Left ventricle myocardium inferior (tissue), 1 donor: ENCODE results near the gene EPS8. TPM values are rescaled to one million over a fixed set of nuclear protein-coding genes. Genes with fewer than 3 reads are reported as not detected.
A peak's percentile ranks its signal among the peaks of the same experiment; 100 is the strongest.

ENCODE experiments used
- DNase-seq: peaks from one replicate; pipeline ENCODE4 v3.0.0-alpha.2; 2020
- H3K27ac ChIP-seq: fragments of 200-600 bp; replicated peaks from 2 replicates; pipeline ENCODE4 v1.8.0; 2021
- H3K27me3 ChIP-seq: fragments of 200-600 bp; 2 replicates; pipeline ENCODE4 v1.8.0; 2021; ENCODE audit warnings: low read depth
- H3K36me3 ChIP-seq: fragments of 200-600 bp; 2 replicates; pipeline ENCODE4 v1.8.0; 2021
- H3K4me1 ChIP-seq: fragments of 200-600 bp; 2 replicates; pipeline ENCODE4 v1.8.0; 2021
- H3K4me3 ChIP-seq: fragments of 200-600 bp; 2 replicates; pipeline ENCODE4 v1.8.0; 2021; ENCODE audit warnings: mild to moderate bottlenecking, moderate library complexity
- H3K9me3 ChIP-seq: fragments of 200-600 bp; replicated peaks from 2 replicates; pipeline ENCODE4 v1.8.0; 2021
- CTCF ChIP-seq: fragments of 200-600 bp; IDR thresholded peaks from 2 replicates; pipeline ENCODE4 v1.8.0; 2021; ENCODE audit warnings: antibody characterized with exemption, mild to moderate bottlenecking, borderline replicate concordance
- intact Hi-C: fragments of 100-400 bp; cut with micrococcal nuclease; formaldehyde crosslinking; loops from one replicate; pipeline ENCODE4 v1.11.0; 2022
- total RNA-seq: library from RNA; stranded (reverse); fragmentation: NEBNext Ultra II Directional; extraction: Animal tissue kit (Norgen Biotek cat#: 25700); gene quantifications from one replicate; pipeline ENCODE4 v1.2.1, GENCODE V29; 2021
- donor health status: DM: no; HTN: yes; CAD: no; lungs with severe emphysema.

The EPS8 gene
- total RNA-seq, 1 donor from 2014 or later: 18.9 TPM

GRCh38 chr12:15649347-15649746, 139.8 kb downstream of the EPS8 start:
- intact Hi-C loops: no loop called here
- Histone ChIP-seq H3K4me1 (no peaks in the 10 kb centered on the region), H3K27me3 (no peaks in the 10 kb centered on the region), H3K9me3 (no peaks in the 10 kb centered on the region), H3K27ac (no peak overlapping the region), H3K4me3 (no peak overlapping the region), H3K36me3 (peaks cover 46% of the 10 kb centered on the region)
- TF ChIP-seq CTCF: no peak
- no peak for DNase-seq

DNA sequence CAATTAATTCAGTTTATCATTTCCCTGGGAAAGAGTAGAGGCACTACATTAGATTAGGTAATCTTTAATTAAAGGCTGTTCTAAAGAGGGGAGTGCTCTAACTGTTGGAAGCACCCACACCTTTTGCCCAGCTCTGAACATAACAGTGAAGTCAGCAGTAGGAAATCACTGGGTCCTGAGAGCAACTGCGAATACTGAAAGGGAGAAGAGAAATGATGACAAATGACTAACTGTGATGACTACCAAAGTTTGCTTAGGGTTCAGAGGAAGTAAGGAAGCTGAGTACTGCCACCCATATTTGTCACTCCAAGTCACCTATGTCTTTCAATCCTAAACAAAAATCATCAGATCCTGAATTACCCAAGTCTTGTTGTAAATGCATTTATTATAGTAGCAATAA, 140.6 kb downstream of the EPS8 start:
- Histone ChIP-seq H3K9me3 (no peaks in the 10 kb centered on the region), H3K4me3 (no peak overlapping the region), H3K4me1 (no peaks in the 10 kb centered on the region), H3K36me3 (peaks cover 45% of the 10 kb centered on the region), H3K27me3 (no peaks in the 10 kb centered on the region), H3K27ac (peak overlapping the region; percentile 3)
- TF ChIP-seq CTCF: no peak
- no peak for DNase-seq
- intact Hi-C loops: no loop called here

- Histone ChIP-seq H3K36me3 (peaks cover 42% of the 10 kb centered on the region), H3K4me1 (no peaks in the 10 kb centered on the region), H3K9me3 (no peaks in the 10 kb centered on the region), H3K4me3 (no peak overlapping the region), H3K27ac (no peak overlapping the region), H3K27me3 (no peaks in the 10 kb centered on the region)
- no peak for DNase-seq
- intact Hi-C loops: no loop called here
- no peak for TF ChIP-seq CTCF
Measured at GRCh38 chr12:15646581-15646980, 142.6 kb downstream of the EPS8 start.

GRCh38 chr12:15644700-15645099, 144.5 kb downstream of the EPS8 start:
- no peak for TF ChIP-seq CTCF
- Histone ChIP-seq H3K4me3 (no peak overlapping the region), H3K27ac (no peak overlapping the region), H3K4me1 (no peaks in the 10 kb centered on the region), H3K36me3 (peaks cover 59% of the 10 kb centered on the region), H3K27me3 (no peaks in the 10 kb centered on the region), H3K9me3 (no peaks in the 10 kb centered on the region)
- intact Hi-C loops: no loop called here
- DNase-seq: no peak

GRCh38 chr12:15638231-15638630, 151.0 kb downstream of the EPS8 start:
- no peak overlapping the region for H3K4me3 ChIP-seq
- H3K4me1 ChIP-seq: peaks cover 8% of the 10 kb centered on the region
- H3K27me3 ChIP-seq: no peaks in the 10 kb centered on the region
- peak overlapping the region; percentile 13 for H3K27ac ChIP-seq
- peaks cover 27% of the 10 kb centered on the region for H3K36me3 ChIP-seq
- no peak for TF ChIP-seq CTCF
- no peaks in the 10 kb centered on the region for H3K9me3 ChIP-seq
- DNase-seq: no peak
- intact Hi-C loops: no loop called here
